H9 (cell line): ENCODE results near the gene RNASE1. TPM values are rescaled to one million over a fixed set of nuclear protein-coding genes. Genes with fewer than 3 reads are reported as not detected.

Experiments
- DNase-seq: peaks from one replicate; pipeline ENCODE4 v3.0.0-alpha.2; 2017
- H2AFZ ChIP-seq: one replicate; pipeline ENCODE4 v1.6.1; 2013; ENCODE audit warnings: mild to moderate bottlenecking, low read length, control low read depth, moderate library complexity
- H2AK5ac ChIP-seq: 2 replicates; pipeline ENCODE4 v1.6.1; 2013; ENCODE audit warnings: low read length, control low read depth, mixed read lengths; ENCODE audit not compliant: insufficient read length
- H2BK120ac ChIP-seq: one replicate; pipeline ENCODE4 v1.6.1; 2013; ENCODE audit warnings: low read depth, mild to moderate bottlenecking, low read length, control low read depth, inconsistent platforms; ENCODE audit not compliant: poor library complexity, severe bottlenecking
- H2BK12ac ChIP-seq: 2 replicates; pipeline ENCODE4 v1.6.1; 2013; ENCODE audit warnings: low read length, control low read depth, mixed read lengths, low read depth; ENCODE audit not compliant: insufficient read length
- H2BK15ac ChIP-seq: 2 replicates; pipeline ENCODE4 v1.6.1; 2013; ENCODE audit warnings: low read depth, low read length, control low read depth
- H2BK20ac ChIP-seq: one replicate; pipeline ENCODE4 v1.6.1; 2013; ENCODE audit warnings: low read depth, mild to moderate bottlenecking, low read length, control low read depth, inconsistent platforms; ENCODE audit not compliant: poor library complexity, severe bottlenecking
- H2BK5ac ChIP-seq: 2 replicates; pipeline ENCODE4 v1.6.1; 2013; ENCODE audit warnings: low read length, control low read depth, mixed read lengths; ENCODE audit not compliant: insufficient read length
- H3K14ac ChIP-seq: 2 replicates; pipeline ENCODE4 v1.6.1; 2013; ENCODE audit warnings: low read length, control low read depth; ENCODE audit not compliant: insufficient read depth
- H3K18ac ChIP-seq: 2 replicates; pipeline ENCODE4 v1.6.1; 2013; ENCODE audit warnings: low read depth, mild to moderate bottlenecking, mixed read lengths, low read length, control low read depth; ENCODE audit not compliant: insufficient read length
- H3K23ac ChIP-seq: 2 replicates; pipeline ENCODE4 v1.6.1; 2013; ENCODE audit warnings: low read length, control low read depth, mixed read lengths, low read depth; ENCODE audit not compliant: insufficient read length
- H3K23me2 ChIP-seq: 2 replicates; pipeline ENCODE4 v1.6.1; 2013; ENCODE audit warnings: low read depth, mild to moderate bottlenecking, mixed read lengths, low read length, control low read depth; ENCODE audit not compliant: insufficient read length, poor library complexity, severe bottlenecking
- H3K27ac ChIP-seq: 2 replicates; pipeline ENCODE4 v1.5.1; 2013; ENCODE audit warnings: low read length, control low read depth, mixed read lengths, low read depth; ENCODE audit not compliant: insufficient read length
- H3K27me3 ChIP-seq: 2 replicates; pipeline ENCODE4 v1.6.1; 2013; ENCODE audit warnings: low read length, control low read depth, inconsistent platforms; ENCODE audit not compliant: insufficient read depth
- H3K4ac ChIP-seq: 2 replicates; pipeline ENCODE4 v1.6.1; 2013; ENCODE audit warnings: low read depth, mild to moderate bottlenecking, control low read depth, inconsistent platforms, low read length, moderate library complexity
- H3K4me1 ChIP-seq: 2 replicates; pipeline ENCODE4 v1.6.1; 2013; ENCODE audit warnings: low read length, control low read depth, inconsistent platforms; ENCODE audit not compliant: insufficient read depth
- H3K4me2 ChIP-seq: 2 replicates; pipeline ENCODE4 v1.6.1; 2013; ENCODE audit warnings: low read length, control low read depth, mixed read lengths; ENCODE audit not compliant: insufficient read length, insufficient read depth
- H3K56ac ChIP-seq: 2 replicates; pipeline ENCODE4 v1.6.1; 2013; ENCODE audit warnings: low read depth, mild to moderate bottlenecking, mixed read lengths, low read length, control low read depth; ENCODE audit not compliant: insufficient read length
- H3K79me1 ChIP-seq: 2 replicates; pipeline ENCODE4 v1.6.1; 2013; ENCODE audit warnings: low read depth, mild to moderate bottlenecking, moderate library complexity, low read length, control low read depth, inconsistent platforms; ENCODE audit not compliant: insufficient read depth, poor library complexity, severe bottlenecking
- H3K79me2 ChIP-seq: 2 replicates; pipeline ENCODE4 v1.6.1; 2013; ENCODE audit warnings: low read length, control low read depth, inconsistent platforms; ENCODE audit not compliant: insufficient read depth
- H3K9ac ChIP-seq: 2 replicates; pipeline ENCODE4 v1.6.1; 2013; ENCODE audit warnings: low read length, control low read depth, mixed read lengths; ENCODE audit not compliant: insufficient read length; ENCODE audit errors: extremely low read depth
- H3K9me3 ChIP-seq: one replicate; pipeline ENCODE4 v1.6.1; 2013; ENCODE audit warnings: low read depth, low read length, inconsistent platforms; ENCODE audit not compliant: control insufficient read depth
- H3T11ph ChIP-seq: one replicate; pipeline ENCODE4 v1.6.1; 2013; ENCODE audit warnings: mild to moderate bottlenecking, low read length, control low read depth, inconsistent platforms
- H4K20me1 ChIP-seq: one replicate; pipeline ENCODE4 v1.6.1; 2013; ENCODE audit not compliant: control insufficient read depth, insufficient read length, insufficient read depth
- H4K5ac ChIP-seq: 2 replicates; pipeline ENCODE4 v1.6.1; 2013; ENCODE audit warnings: low read depth, mild to moderate bottlenecking, mixed read lengths, low read length, control low read depth; ENCODE audit not compliant: insufficient read length
- H4K8ac ChIP-seq: replicated peaks from 2 replicates; pipeline ENCODE4 v1.6.1; 2013; ENCODE audit warnings: low read length, control low read depth, mixed read lengths, low read depth; ENCODE audit not compliant: insufficient read length
- H4K91ac ChIP-seq: 2 replicates; pipeline ENCODE4 v1.6.1; 2013; ENCODE audit warnings: low read depth, mild to moderate bottlenecking, moderate library complexity, mixed read lengths, low read length, control low read depth; ENCODE audit not compliant: insufficient read length
- H3K27ac Mint-ChIP-seq, 3 experiments: 2 replicates in 2 of 3; 3 replicates in 1 of 3; pipeline ENCODE4 v1.8.0; 2020 to 2021; ENCODE audit warnings: mixed read lengths in 3 of 3, mild to moderate bottlenecking in 1 of 3, moderate library complexity in 1 of 3
- H3K27me3 Mint-ChIP-seq: 2 replicates; pipeline ENCODE4 v1.8.0; 2021; ENCODE audit warnings: low read depth, mild to moderate bottlenecking, moderate library complexity, mixed read lengths
- H3K36me3 Mint-ChIP-seq, 3 experiments: 2 replicates in 2 of 3; 3 replicates in 1 of 3; pipeline ENCODE4 v1.8.0; 2020 to 2021; ENCODE audit warnings: low read depth in 3 of 3, mixed read lengths in 3 of 3; ENCODE audit not compliant: insufficient read depth in 1 of 3
- H3K4me1 Mint-ChIP-seq, 2 experiments: 2 replicates each; pipeline ENCODE4 v1.8.0; 2020; ENCODE audit warnings: mixed read lengths in 2 of 2
- H3K4me3 Mint-ChIP-seq, 2 experiments: 2 replicates in 1 of 2; 3 replicates in 1 of 2; pipeline ENCODE4 v1.8.0; 2020 to 2021; ENCODE audit warnings: mild to moderate bottlenecking in 2 of 2, mixed read lengths in 2 of 2, moderate library complexity in 1 of 2
- H3K9me3 Mint-ChIP-seq, 2 experiments: 2 replicates in 1 of 2; 3 replicates in 1 of 2; pipeline ENCODE4 v1.8.0; 2020; ENCODE audit warnings: mild to moderate bottlenecking in 2 of 2, mixed read lengths in 2 of 2, moderate library complexity in 1 of 2
- CTCF ChIP-seq: fragments of 200-600 bp; sonication (generic); conservative IDR thresholded peaks from 3 replicates; pipeline ENCODE4 v1.8.0; 2021; ENCODE audit warnings: antibody characterized with exemption, mild to moderate bottlenecking
- WGBS: extraction: QIAGEN DNeasy Blood & Tissue Kit; methylation state at CpG from one replicate; pipeline ENCODE4 v1.1.7; 2013; ENCODE audit warnings: missing lambda C conversion rate, low lambda C conversion rate, mixed read lengths; ENCODE audit not compliant: insufficient read length; ENCODE audit errors: extremely low coverage; 5-methylcytosine and 5-hydroxymethylcytosine counted together
- total RNA-seq: library from RNA; stranded (reverse); gene quantifications from 2 replicates; pipeline ENCODE4 v1.2.1, GENCODE V29; 2021

Gene RNASE1
- total RNA-seq, 1 experiment from 2014 or later: 1.2 TPM

GRCh38 chr14:20754308-20754707 is 48.3 kb downstream of the RNASE1 start:
- Histone ChIP-seq H2AFZ (no peak overlapping the region), H2BK5ac (no peak overlapping the region), H3T11ph (no peak overlapping the region), H3K27ac (no peak overlapping the region), H3K14ac (no peak overlapping the region), H2BK20ac (no peak overlapping the region), H3K4me1 (0 out of 2 replicates have a peak, but pooled peaks cover 6% of the 10 kb centered on the region), H4K5ac (no peak overlapping the region), H3K56ac (no peak overlapping the region), H4K8ac (no peak overlapping the region), H3K79me2 (no peaks in the 10 kb centered on the region), H3K4me2 (no peak overlapping the region), H2AK5ac (no peak overlapping the region), H3K9me3 (peaks cover 13% of the 10 kb centered on the region), H4K20me1 (no peaks in the 10 kb centered on the region), H2BK15ac (no peak overlapping the region), H3K9ac (no peak overlapping the region), H3K27me3 (no peaks in the 10 kb centered on the region; the same call in 1 of the 2 replicates), H4K91ac (no peak overlapping the region), H2BK120ac (no peak overlapping the region), H3K79me1 (no peaks in the 10 kb centered on the region), H2BK12ac (no peak overlapping the region), H3K23me2 (no peaks in the 10 kb centered on the region), H3K23ac (no peak overlapping the region), H3K4ac (no peak overlapping the region), H3K18ac (no peak overlapping the region)
- Mint-ChIP-seq H3K9me3 (peaks cover 10 to 19% of the 10 kb centered on the region in 2 experiments), H3K27ac (no peak overlapping the region), H3K4me1 (peaks cover 19% of the 10 kb centered on the region in 2 experiments), H3K27me3 (peaks cover 2% of the 10 kb centered on the region; the same call in 1 of the 2 replicates), H3K4me3 (no peak overlapping the region), H3K36me3 (peaks cover 4 to 23% (median 22%) of the 10 kb centered on the region in 3 experiments; a peak in 6 of 7 replicates)
- TF ChIP-seq CTCF: no peak
- no peak for DNase-seq
- no CpG with 5 or more reads among the region's 2 CpGs for WGBS
